Right kidney (tissue), 1 donor: ENCODE measurements around the gene TMCC1.
"Not testable (repeated sequence)": the region's sequence is repeated elsewhere in the genome, so short reads cannot be mapped to it uniquely, and the experiment has no call there.

Source experiments
- DNase-seq: peaks from one replicate; pipeline ENCODE4 v3.0.0-alpha.2; 2016

Gene TMCC1

GRCh38 chr3:129648391-129648790 is 245.1 kb downstream of the TMCC1 start:
- no peak for DNase-seq

- no peak for DNase-seq
Measured at GRCh38 chr3:129645286-129645685, 248.2 kb downstream of the TMCC1 start.

- no peak for DNase-seq
Measured at GRCh38 chr3:129644836-129645235, 248.7 kb downstream of the TMCC1 start.

- not testable (repeated sequence) for DNase-seq
Measured at GRCh38 chr3:129641567-129642260, 251.8 kb downstream of the TMCC1 start.

- not testable (repeated sequence) for DNase-seq
Measured at GRCh38 chr3:129640985-129641384, 252.5 kb downstream of the TMCC1 start.

- no peak for DNase-seq
Measured at GRCh38 chr3:129638481-129638880, 255.0 kb downstream of the TMCC1 start.

GRCh38 chr3:129636082-129636481 is 257.4 kb downstream of the TMCC1 start:
- no peak for DNase-seq

- no peak for DNase-seq
Measured at GRCh38 chr3:129635656-129636055, 257.9 kb downstream of the TMCC1 start.

- no peak for DNase-seq
Measured at GRCh38 chr3:129633751-129634481, 259.6 kb downstream of the TMCC1 start.

GRCh38 chr3:129632977-129633376 is 260.5 kb downstream of the TMCC1 start:
- no peak for DNase-seq

- no peak for DNase-seq
Measured at GRCh38 chr3:129632556-129632955, 261.0 kb downstream of the TMCC1 start.

GRCh38 chr3:129632056-129632455 is 261.5 kb downstream of the TMCC1 start:
- DNase-seq = no peak

- no peak for DNase-seq
Measured at GRCh38 chr3:129629011-129629410, 264.5 kb downstream of the TMCC1 start.

GRCh38 chr3:129628169-129628522 is 265.4 kb downstream of the TMCC1 start:
- no peak for DNase-seq

- peak; percentile 92 for DNase-seq
Measured at GRCh38 chr3:129627350-129628168, 266.0 kb downstream of the TMCC1 start.

- peak; percentile 81 for DNase-seq
Measured at GRCh38 chr3:129626744-129627349, 266.7 kb downstream of the TMCC1 start.

- DNase-seq = peak; percentile 21
Measured at GRCh38 chr3:129625072-129625874, 268.2 kb downstream of the TMCC1 start.

- DNase-seq = peak; percentile 10
Measured at GRCh38 chr3:129624347-129625071, 269.0 kb downstream of the TMCC1 start.

- DNase-seq = peak; percentile 48
Measured at GRCh38 chr3:129623447-129624118, 269.9 kb downstream of the TMCC1 start.

GRCh38 chr3:129622933-129623332 is 270.6 kb downstream of the TMCC1 start:
- DNase-seq = peak; percentile 4
